MCF 10A (cell line): ENCODE data around the gene STARD13. TPM values are rescaled to one million over a fixed set of nuclear protein-coding genes. Genes with fewer than 3 reads are reported as not detected.

Experiments used
- BruUV-seq: library from RNA; stranded (reverse); fragments of 400-500 nt; replicated peaks from 2 replicates; lab custom pipeline; 2021; lab: Mats Ljungman, UMichigan
- CTCF ChIA-PET: fragments of 300-600 bp; sonication (Branson Sonifier 250); formaldehyde crosslinking; extraction: SDS; loops from one replicate; lab custom pipeline; 2021; ENCODE audit warnings: antibody characterized with exemption, inconsistent platforms; lab: Yijun Ruan, JAX
- POLR2A ChIA-PET: fragments of 300-600, 350-650 bp; sonication (Branson Sonifier 250); formaldehyde crosslinking; extraction: SDS; loops from one replicate; lab custom pipeline; 2020; ENCODE audit warnings: antibody characterized with exemption, inconsistent platforms; lab: Yijun Ruan, JAX
- DNase-seq: peaks from one replicate; pipeline ENCODE4 v3.0.0-alpha.2; 2018; ENCODE audit not compliant: unreplicated experiment
- H3K27ac Mint-ChIP-seq: one replicate; pipeline ENCODE4 v1.8.0; 2022; ENCODE audit warnings: mild to moderate bottlenecking, low read depth, mixed read lengths; ENCODE audit not compliant: unreplicated experiment
- H3K27me3 Mint-ChIP-seq: one replicate; pipeline ENCODE4 v1.8.0; 2022; ENCODE audit warnings: mixed read lengths; ENCODE audit not compliant: insufficient read depth, unreplicated experiment
- H3K36me3 Mint-ChIP-seq: one replicate; pipeline ENCODE4 v1.8.0; 2022; ENCODE audit warnings: mild to moderate bottlenecking, moderate library complexity, mixed read lengths; ENCODE audit not compliant: insufficient read depth, unreplicated experiment
- H3K4me1 Mint-ChIP-seq: one replicate; pipeline ENCODE4 v1.8.0; 2022; ENCODE audit warnings: mixed read lengths; ENCODE audit not compliant: insufficient read depth, unreplicated experiment
- H3K4me3 Mint-ChIP-seq: one replicate; pipeline ENCODE4 v1.8.0; 2022; ENCODE audit warnings: mild to moderate bottlenecking, moderate library complexity, mixed read lengths; ENCODE audit not compliant: unreplicated experiment
- H3K9me3 Mint-ChIP-seq: one replicate; pipeline ENCODE4 v1.8.0; 2022; ENCODE audit warnings: mixed read lengths; ENCODE audit not compliant: unreplicated experiment
- CTCF ChIP-seq: fragments of 200-600 bp; IDR thresholded peaks from one replicate; pipeline ENCODE4 v1.8.0; 2022; ENCODE audit warnings: antibody characterized with exemption, mild to moderate bottlenecking; ENCODE audit not compliant: unreplicated experiment
- intact Hi-C: fragments of 100-400 bp; cut with micrococcal nuclease; formaldehyde crosslinking; loops from 2 replicates; pipeline ENCODE4 v1.14.1; 2022
- total RNA-seq: library from RNA; stranded (reverse); gene quantifications from 2 replicates; pipeline ENCODE4 v1.2.3, GENCODE V29; 2022

The STARD13 gene
- total RNA-seq, 1 experiment from 2014 or later = 31.9 TPM

GRCh38 chr13:33231339-33231738, 54.2 kb downstream of the STARD13 start:
- ChIA-PET CTCF (interaction anchor here (0.6 to 1.2 kb wide), 5 partner anchors 113 to 493 kb away, joined by 3 to 5 read pairs (median 3); no protein-coding TSS in a partner anchor), POLR2A (interaction anchor here (0.5 to 11.7 kb wide), 4 partner anchors 9 to 53 kb away, joined by 3 to 97 read pairs (median 3); partner anchors contain the start of gene STARD13)
- Mint-ChIP-seq H3K36me3 (peaks cover 42% of the 10 kb centered on the region), H3K9me3 (peaks cover 7% of the 10 kb centered on the region), H3K27ac (peak overlapping the region; percentile 46), H3K27me3 (no peaks in the 10 kb centered on the region), H3K4me3 (no peak overlapping the region), H3K4me1 (peaks cover 70% of the 10 kb centered on the region)
- TF ChIP-seq CTCF = no peak
- DNase-seq = no peak
- intact Hi-C loops = no loop called here
- no TSS peak for BruUV-seq

- intact Hi-C loops = no loop called here
- DNase-seq = peak; percentile 56
- BruUV-seq = TSS peak; percentile 47
- ChIA-PET CTCF (interaction anchor here (0.6 to 3.6 kb wide), 9 partner anchors 10 to 1181 kb away, joined by 3 to 27 read pairs (median 3); no protein-coding TSS in a partner anchor), POLR2A (interaction anchor here (0.6 to 11.7 kb wide), 5 partner anchors 21 to 312 kb away, joined by 3 to 97 read pairs (median 3); partner anchors contain the start of gene STARD13)
- no peak for TF ChIP-seq CTCF
- H3K27me3 Mint-ChIP-seq = no peaks in the 10 kb centered on the region
- peaks cover 61% of the 10 kb centered on the region for H3K4me1 Mint-ChIP-seq
- H3K36me3 Mint-ChIP-seq = peaks cover 47% of the 10 kb centered on the region
- no peak overlapping the region for H3K4me3 Mint-ChIP-seq
- H3K27ac Mint-ChIP-seq = peak overlapping the region; percentile 46
- peaks cover 7% of the 10 kb centered on the region for H3K9me3 Mint-ChIP-seq
Measured at GRCh38 chr13:33230178-33230881, 55.2 kb downstream of the STARD13 start.

GRCh38 chr13:33229446-33230177, 55.9 kb downstream of the STARD13 start:
- peaks cover 45% of the 10 kb centered on the region for H3K36me3 Mint-ChIP-seq

More at GRCh38 chr13:33229446-33230177, 55.9 kb downstream of the STARD13 start:
- CTCF ChIA-PET = interaction anchor here (0.7 to 3.6 kb wide), 8 partner anchors 10 to 258 kb away, joined by 3 to 27 read pairs (median 3); no protein-coding TSS in a partner anchor
- H3K9me3 Mint-ChIP-seq = peaks cover 7% of the 10 kb centered on the region
- H3K27me3 Mint-ChIP-seq = no peaks in the 10 kb centered on the region
- BruUV-seq = TSS peak; percentile 47
- H3K4me1 Mint-ChIP-seq = peaks cover 56% of the 10 kb centered on the region
- POLR2A ChIA-PET = interaction anchor here (0.6 to 11.7 kb wide), 5 partner anchors 32 to 493 kb away, joined by 3 to 97 read pairs (median 4); partner anchors contain the start of gene STARD13
- no peak for DNase-seq
- TF ChIP-seq CTCF = no peak
- H3K27ac Mint-ChIP-seq = peak overlapping the region; percentile 46
- intact Hi-C loops = loop anchor here (2.0 to 10.0 kb wide), 3 partner anchors 211 to 645 kb away; partner anchors contain the start of gene PDS5B
- no peak overlapping the region for H3K4me3 Mint-ChIP-seq
